Measurements from ENCODE around the gene KANSL1L. TPM values are rescaled to one million over a fixed set of nuclear protein-coding genes. Genes with fewer than 3 reads are reported as not detected.

The KANSL1L gene
- total RNA-seq, 2 experiments from 2014 or later = 4.8 to 5.4 TPM

- CTCF ChIA-PET = interaction anchor here (1.1 kb wide), 1 partner anchor 112 kb away, joined by 3 read pairs; no protein-coding TSS in a partner anchor
Observed at GRCh38 chr2:210086930-210087329, 84.3 kb downstream of the KANSL1L start.

GRCh38 chr2:210086292-210086691, 84.9 kb downstream of the KANSL1L start:
- no peak overlapping the region for H3K27ac Mint-ChIP-seq
- no peak for TF ChIP-seq CTCF (IDR thresholded peaks at IDR 0.05)
- intact Hi-C loops (cut with micrococcal nuclease) = no loop called here
- ChIA-PET POLR2A (no interaction called here), CTCF (no interaction called here)
- ATAC-seq = no peak
- H3K4me1 Mint-ChIP-seq (ENCODE audit: low read depth) = no peaks in the 10 kb centered on the region
- no peak for DNase-seq
- H3K27me3 Mint-ChIP-seq = no peaks in the 10 kb centered on the region
- H3K36me3 Mint-ChIP-seq (ENCODE audit: low read depth) = peaks cover 1% of the 10 kb centered on the region
- no peaks in the 10 kb centered on the region for H3K9me3 Mint-ChIP-seq
- no peak overlapping the region for H3K4me3 Mint-ChIP-seq

More at GRCh38 chr2:210086930-210087329, 84.3 kb downstream of the KANSL1L start:
- Mint-ChIP-seq H3K36me3 (ENCODE audit: low read depth) (peaks cover 1% of the 10 kb centered on the region), H3K4me1 (ENCODE audit: low read depth) (no peaks in the 10 kb centered on the region), H3K9me3 (no peaks in the 10 kb centered on the region), H3K27me3 (no peaks in the 10 kb centered on the region), H3K27ac (no peak overlapping the region), H3K4me3 (no peak overlapping the region)
- DNase-seq (no peak), ATAC-seq (no peak)
- no peak for TF ChIP-seq CTCF (IDR thresholded peaks at IDR 0.05)
- intact Hi-C loops (cut with micrococcal nuclease) = no loop called here
- POLR2A ChIA-PET = no interaction called here

- TF ChIP-seq CTCF (IDR thresholded peaks at IDR 0.05) = no peak
- intact Hi-C loops (cut with micrococcal nuclease) = loop anchor here (2.0 kb wide), 1 partner anchor 124 kb away; no protein-coding TSS in a partner anchor
- ChIA-PET CTCF (interaction anchor here (0.6 to 2.5 kb wide), 3 partner anchors 8 to 126 kb away, joined by 4 to 8 read pairs (median 4); no protein-coding TSS in a partner anchor), POLR2A (no interaction called here)
- Mint-ChIP-seq H3K9me3 (no peaks in the 10 kb centered on the region), H3K27me3 (no peaks in the 10 kb centered on the region), H3K36me3 (ENCODE audit: low read depth) (no peaks in the 10 kb centered on the region), H3K4me1 (ENCODE audit: low read depth) (no peaks in the 10 kb centered on the region), H3K4me3 (no peak overlapping the region), H3K27ac (no peak overlapping the region)
- DNase-seq (peak; percentile 15), ATAC-seq (no peak)
Observed at GRCh38 chr2:210072922-210073509, 98.2 kb downstream of the KANSL1L start.

GRCh38 chr2:210072493-210072892, 98.7 kb downstream of the KANSL1L start:
- DNase-seq = no peak
- no peak for TF ChIP-seq CTCF (IDR thresholded peaks at IDR 0.05)
- Mint-ChIP-seq H3K27ac (no peak overlapping the region), H3K27me3 (no peaks in the 10 kb centered on the region), H3K4me1 (ENCODE audit: low read depth) (no peaks in the 10 kb centered on the region), H3K4me3 (no peak overlapping the region), H3K36me3 (ENCODE audit: low read depth) (no peaks in the 10 kb centered on the region), H3K9me3 (no peaks in the 10 kb centered on the region)
- intact Hi-C loops (cut with micrococcal nuclease) = loop anchor here (2.0 kb wide), 1 partner anchor 124 kb away; no protein-coding TSS in a partner anchor
- ATAC-seq = no peak
- POLR2A ChIA-PET = no interaction called here
- CTCF ChIA-PET = interaction anchor here (0.6 to 2.5 kb wide), 3 partner anchors 123 to 1253 kb away, joined by 3 to 8 read pairs (median 4); no protein-coding TSS in a partner anchor

GRCh38 chr2:210063306-210063705, 107.9 kb downstream of the KANSL1L start:
- ATAC-seq = no peak
- no peak overlapping the region for H3K27ac Mint-ChIP-seq
- H3K27me3 Mint-ChIP-seq = no peaks in the 10 kb centered on the region
- intact Hi-C loops (cut with micrococcal nuclease) = no loop called here
- no peak overlapping the region for H3K4me3 Mint-ChIP-seq
- H3K36me3 Mint-ChIP-seq (ENCODE audit: low read depth) = peaks cover 2% of the 10 kb centered on the region
- H3K9me3 Mint-ChIP-seq = peaks cover 1% of the 10 kb centered on the region
- POLR2A ChIA-PET = interaction anchor here (0.6 kb wide), 1 partner anchor 292 kb away, joined by 3 read pairs; no protein-coding TSS in a partner anchor
- no peak for DNase-seq
- H3K4me1 Mint-ChIP-seq (ENCODE audit: low read depth) = no peaks in the 10 kb centered on the region
- no peak for TF ChIP-seq CTCF (IDR thresholded peaks at IDR 0.05)
- CTCF ChIA-PET = no interaction called here
